Measurements from ENCODE around the gene SMCP.

GRCh38 chr1:152928671-152929070 is 50.5 kb downstream of the SMCP start:
- TF ChIP-seq POLR2A (IDR thresholded peaks at IDR 0.05; ENCODE audit: low read depth, low read length) (no peak), PAX5 (IDR thresholded peaks at IDR 0.05; ENCODE audit: insufficient read depth, low read length, severe bottlenecking) (no peak), TAF1 (IDR thresholded peaks at IDR 0.05; ENCODE audit: low read depth, low read length) (no peak), POLR2AphosphoS5 (IDR thresholded peaks at IDR 0.05; ENCODE audit: low read depth, low read length) (no peak), POU2F2 (IDR thresholded peaks at IDR 0.05; ENCODE audit: low read depth, low read length) (no peak)
